DMS153 treated with DMSO at 0.1 percent for 48 hours (cell line): Measurements from ENCODE around the gene SORCS2.

Experiments used
- DNase-seq: peaks from one replicate; lab custom pipeline; 2025; ENCODE audit not compliant: unreplicated experiment; lab: John Stamatoyannopoulos, UW

The SORCS2 gene

GRCh38 chr4:7464259-7464655 lies 271.9 kb downstream of the SORCS2 start:
- DNase-seq: no peak

DNA sequence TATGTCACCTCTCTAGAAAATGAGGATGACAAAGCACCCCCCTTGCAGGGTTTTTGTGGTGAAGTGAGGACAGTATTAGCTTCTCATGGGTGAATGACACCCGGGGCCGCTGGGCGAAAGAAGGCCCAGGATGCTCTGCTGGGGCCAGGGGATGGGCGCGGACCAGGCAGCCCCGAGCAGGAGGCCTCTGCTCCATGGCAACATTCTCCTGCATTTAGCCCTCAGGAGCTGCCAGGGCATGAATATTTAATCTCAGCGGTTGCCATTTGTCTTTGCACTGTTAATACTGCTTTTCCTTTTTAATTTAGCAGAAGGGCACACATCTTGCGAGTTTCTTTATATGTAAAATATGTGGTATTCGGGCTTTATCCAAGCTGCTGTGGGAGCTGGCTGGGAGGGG lies 272.7 kb downstream of the SORCS2 start:
- DNase-seq: no peak

DNA sequence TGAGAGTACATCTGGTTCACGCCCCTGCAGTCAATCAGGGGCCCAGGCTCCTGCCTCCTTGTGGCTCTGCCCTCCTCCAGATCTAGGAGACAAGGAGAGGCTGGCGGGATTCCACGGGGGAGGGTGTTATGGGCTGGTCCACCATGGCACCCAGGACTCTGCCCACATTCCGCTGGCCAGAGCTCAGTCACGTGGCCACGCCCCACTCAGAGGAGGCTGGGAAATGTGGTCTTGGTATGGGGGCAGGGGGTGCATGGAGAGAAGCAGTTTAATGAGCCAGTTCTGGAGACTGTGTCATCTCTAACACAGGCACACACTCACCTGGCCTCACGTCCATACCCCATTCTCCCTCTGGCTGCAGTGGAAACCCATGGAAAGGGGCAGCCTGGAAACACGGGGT lies 273.9 kb downstream of the SORCS2 start:
- DNase-seq: no peak

GRCh38 chr4:7466904-7467303 lies 274.6 kb downstream of the SORCS2 start:
- no peak for DNase-seq

GRCh38 chr4:7467471-7467870 lies 275.1 kb downstream of the SORCS2 start:
- DNase-seq: no peak

GRCh38 chr4:7469023-7469422 lies 276.7 kb downstream of the SORCS2 start:
- DNase-seq: no peak

DNA sequence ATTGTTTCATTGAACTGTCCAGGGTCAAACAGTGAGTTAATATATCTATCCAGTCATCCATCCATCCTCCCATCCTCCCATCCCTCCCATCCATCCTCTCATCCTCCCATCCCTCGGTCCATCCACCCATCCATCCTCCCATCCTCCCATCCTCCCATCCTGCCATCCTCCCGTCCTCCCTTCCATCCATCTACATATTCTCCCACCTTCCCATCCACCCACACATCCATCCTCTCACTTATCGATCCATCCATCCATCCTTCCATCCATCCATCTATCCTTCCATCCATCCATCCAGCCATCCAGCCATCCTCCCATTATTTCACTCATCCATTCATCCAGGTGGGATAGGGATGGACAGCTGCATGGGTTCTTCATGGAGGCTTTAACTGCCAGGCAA lies 277.8 kb downstream of the SORCS2 start:
- no peak for DNase-seq

DNA sequence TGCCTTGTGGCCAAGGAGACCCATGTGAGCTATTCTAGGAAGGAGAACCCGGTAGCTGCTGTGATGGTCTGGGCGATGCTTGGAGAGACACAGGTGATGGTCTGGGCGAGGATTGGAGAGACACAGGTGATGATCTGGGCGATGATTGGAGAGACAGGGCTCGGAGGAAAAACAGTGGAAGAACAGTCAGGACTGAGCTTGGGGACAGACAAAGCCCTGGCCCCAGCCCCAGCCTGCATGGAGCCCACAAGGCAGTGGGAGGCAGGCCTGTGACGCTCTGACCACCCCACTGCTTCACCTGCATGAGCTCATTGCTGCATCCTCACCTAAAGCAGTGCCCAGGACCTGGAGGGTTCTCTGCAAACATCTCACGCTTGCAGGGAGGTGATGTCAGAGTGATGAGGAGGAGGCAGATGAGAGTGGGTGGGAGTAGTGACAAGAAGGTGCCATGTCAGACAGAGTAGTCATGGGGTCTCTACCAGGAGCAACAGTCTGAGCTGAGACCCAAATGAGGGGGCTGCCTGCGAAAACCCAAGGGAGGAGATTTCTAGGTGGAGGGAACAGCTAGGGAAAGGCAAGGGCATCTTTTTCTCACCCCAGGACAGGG lies 278.3 kb downstream of the SORCS2 start:
- DNase-seq: no peak

- DNase-seq: no peak
These were observed 280.2 kb downstream of the SORCS2 start for GRCh38 chr4:7472442-7473013.

- DNase-seq: no peak
These were observed 280.7 kb downstream of the SORCS2 start for GRCh38 chr4:7473081-7473480.

DNA sequence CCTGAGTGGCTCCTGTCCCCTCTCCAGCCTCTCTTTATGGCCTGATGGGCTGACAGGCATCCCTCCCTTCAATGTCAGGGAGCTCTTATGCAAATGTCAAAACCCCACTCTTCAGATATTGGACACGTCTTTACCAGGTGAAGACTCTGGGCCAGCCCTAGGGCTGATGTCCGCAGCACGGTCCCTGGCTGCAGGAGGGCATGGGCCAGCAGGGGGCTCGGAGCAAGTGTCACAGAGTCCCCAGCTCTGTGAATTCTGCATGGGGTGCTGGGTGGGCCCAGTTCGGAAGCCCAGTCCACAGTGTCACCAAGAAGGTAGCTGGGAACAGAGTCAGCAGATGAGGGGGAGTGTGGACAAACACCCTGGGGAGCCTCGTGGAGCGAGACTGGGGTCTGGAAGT lies 282.0 kb downstream of the SORCS2 start:
- DNase-seq: no peak

DNA sequence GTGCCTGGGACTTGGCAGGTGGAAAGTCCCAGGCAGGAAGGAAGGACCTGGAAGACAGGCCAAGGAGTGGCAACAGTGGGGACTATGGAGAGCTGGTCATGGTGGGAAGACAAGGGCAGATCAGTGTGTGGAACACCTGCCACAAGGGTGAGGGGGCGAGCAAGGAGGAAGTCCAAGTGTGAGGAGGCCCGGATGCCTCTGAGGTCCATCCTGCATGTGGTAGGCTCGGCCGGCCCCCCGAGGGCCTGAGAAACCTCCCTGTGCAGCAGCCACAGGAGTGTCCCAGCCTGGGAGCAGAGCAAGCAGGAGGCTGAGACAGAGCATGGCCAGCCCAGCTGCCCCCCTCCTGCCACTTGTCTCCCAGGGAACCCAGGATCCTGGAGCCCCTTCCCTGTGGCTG lies 282.9 kb downstream of the SORCS2 start:
- no peak for DNase-seq

GRCh38 chr4:7476820-7477219 lies 284.5 kb downstream of the SORCS2 start:
- DNase-seq: no peak

DNA sequence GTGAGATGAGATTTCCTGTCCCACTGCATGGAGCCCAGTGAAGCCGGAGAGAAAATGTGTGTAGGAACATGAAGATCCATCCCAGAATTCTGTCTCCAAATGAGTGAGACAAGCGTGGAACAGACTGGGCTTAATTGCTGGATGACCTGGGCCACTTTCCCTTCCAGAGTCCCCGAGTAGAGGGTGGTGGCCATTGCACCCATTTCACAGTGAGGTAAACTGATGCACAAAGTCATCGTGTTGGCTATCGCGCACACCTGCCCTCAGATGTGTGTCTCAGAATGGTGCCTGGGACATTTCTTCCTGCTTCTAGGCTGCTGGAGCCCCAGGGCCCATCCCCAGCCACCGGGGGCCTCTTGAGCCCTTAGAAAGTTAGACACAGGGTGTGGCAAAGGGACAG lies 285.4 kb downstream of the SORCS2 start:
- DNase-seq: no peak

GRCh38 chr4:7478665-7479064 lies 286.3 kb downstream of the SORCS2 start:
- DNase-seq: no peak

DNA sequence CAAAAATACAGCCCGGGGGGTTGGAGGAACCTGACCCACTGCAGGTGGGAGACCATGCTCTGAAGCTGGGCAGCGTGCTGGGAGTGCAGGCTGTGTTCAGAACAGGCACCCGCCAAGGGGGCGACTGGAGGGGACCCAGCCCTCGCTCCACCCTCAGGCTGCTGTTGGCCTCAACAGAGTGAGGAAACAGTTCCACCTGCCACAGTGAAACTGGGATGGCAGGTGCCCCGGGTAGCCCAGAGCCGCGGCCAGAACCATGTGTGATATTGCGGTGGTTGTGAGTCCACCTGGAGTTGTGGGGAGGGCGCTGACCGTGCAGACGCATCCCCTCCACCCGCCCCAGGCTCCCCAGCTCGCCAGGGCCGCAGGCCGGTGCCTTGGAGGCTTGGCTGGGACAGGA lies 288.1 kb downstream of the SORCS2 start:
- DNase-seq: no peak

DNA sequence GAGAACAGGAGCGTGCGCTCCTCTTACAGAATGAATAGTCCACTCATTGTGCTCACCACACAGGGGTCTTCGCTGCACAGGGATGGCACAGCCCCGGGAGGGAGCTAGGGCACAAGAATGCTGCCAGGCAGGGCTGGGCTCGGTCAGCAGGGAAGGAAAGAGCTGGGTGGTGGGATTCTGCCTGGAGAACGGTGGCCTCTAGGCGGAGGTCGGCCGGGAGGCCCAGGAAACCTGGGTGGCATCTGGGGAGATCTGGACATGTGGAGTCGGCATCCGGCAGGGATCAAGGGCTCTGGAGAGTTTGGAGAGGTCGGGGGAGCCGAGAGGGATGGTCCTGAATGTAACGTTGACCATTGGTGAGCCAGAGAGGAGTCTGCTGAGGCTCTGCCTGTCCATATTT lies 288.9 kb downstream of the SORCS2 start:
- DNase-seq: no peak

GRCh38 chr4:7485096-7485495 lies 292.8 kb downstream of the SORCS2 start:
- DNase-seq: no peak

- no peak for DNase-seq
These were observed 293.8 kb downstream of the SORCS2 start for GRCh38 chr4:7486101-7486500.

GRCh38 chr4:7487502-7487901 lies 295.2 kb downstream of the SORCS2 start:
- DNase-seq: no peak

GRCh38 chr4:7487998-7488671 lies 295.8 kb downstream of the SORCS2 start:
- DNase-seq: no peak

GRCh38 chr4:7491915-7492314 lies 299.6 kb downstream of the SORCS2 start:
- no peak for DNase-seq
